Cardiac fibroblast (primary cell): ENCODE measurements around the gene PKP4.

Experiments used
- DNase-seq, 2 donors: peaks; one replicate each; pipeline versions ENCODE4 v3.0.0 to v3.0.0-alpha.2; 2010; ENCODE audit warnings: low read depth in 2 of 2
- H3K4me3 ChIP-seq, 2 donors: replicated peaks in 1 of 2; 1 replicate in 1 of 2; 2 replicates in 1 of 2; pipeline ENCODE4 v1.5.1; 2011; ENCODE audit warnings: low read depth in 2 of 2, low read length in 2 of 2, mild to moderate bottlenecking in 2 of 2, moderate library complexity in 1 of 2
- TF ChIP-seq, protein P1 (sequence below): IDR thresholded peaks from one replicate; pipeline ENCODE4 v1.5.1; 2011; ENCODE audit warnings: low read depth, mild to moderate bottlenecking, low read length, inconsistent platforms

Gene PKP4

DNA sequence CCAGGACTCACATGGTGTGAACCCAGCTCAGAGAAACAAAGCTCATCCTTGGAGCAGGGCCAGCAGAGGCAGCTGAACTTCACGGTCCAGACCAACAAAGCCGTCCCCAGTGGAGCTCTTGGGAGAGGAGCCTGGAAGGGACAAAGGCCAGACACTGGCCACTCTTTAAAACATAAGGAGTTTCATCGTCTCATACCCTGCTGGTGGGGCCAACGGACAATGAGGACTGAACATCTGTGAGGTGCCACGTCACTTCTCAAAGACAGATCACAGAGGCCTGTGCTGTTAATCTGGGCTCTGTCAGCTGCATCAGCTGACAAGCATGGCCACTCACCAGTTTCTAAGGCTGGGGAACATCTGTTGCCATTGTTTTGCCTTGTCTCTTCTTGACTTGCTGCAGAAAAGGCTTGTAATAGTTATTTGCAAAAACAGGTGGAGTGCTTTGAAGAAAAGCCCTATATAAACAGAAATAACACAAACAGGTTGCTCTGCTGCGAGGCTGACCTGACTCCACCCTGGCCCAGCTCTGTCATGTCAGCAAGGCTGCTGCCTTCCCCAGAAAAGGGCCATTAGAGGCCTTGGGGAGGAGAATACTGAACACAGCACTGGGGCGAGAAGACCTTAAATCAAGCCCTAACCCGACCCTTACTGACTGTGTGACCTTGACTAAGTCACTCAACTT, 270.3 kb downstream of the PKP4 start:
- DNase-seq: peak; percentile 13 to 70
- no peak overlapping the region for H3K4me3 ChIP-seq
- TF ChIP-seq, protein P1, sequence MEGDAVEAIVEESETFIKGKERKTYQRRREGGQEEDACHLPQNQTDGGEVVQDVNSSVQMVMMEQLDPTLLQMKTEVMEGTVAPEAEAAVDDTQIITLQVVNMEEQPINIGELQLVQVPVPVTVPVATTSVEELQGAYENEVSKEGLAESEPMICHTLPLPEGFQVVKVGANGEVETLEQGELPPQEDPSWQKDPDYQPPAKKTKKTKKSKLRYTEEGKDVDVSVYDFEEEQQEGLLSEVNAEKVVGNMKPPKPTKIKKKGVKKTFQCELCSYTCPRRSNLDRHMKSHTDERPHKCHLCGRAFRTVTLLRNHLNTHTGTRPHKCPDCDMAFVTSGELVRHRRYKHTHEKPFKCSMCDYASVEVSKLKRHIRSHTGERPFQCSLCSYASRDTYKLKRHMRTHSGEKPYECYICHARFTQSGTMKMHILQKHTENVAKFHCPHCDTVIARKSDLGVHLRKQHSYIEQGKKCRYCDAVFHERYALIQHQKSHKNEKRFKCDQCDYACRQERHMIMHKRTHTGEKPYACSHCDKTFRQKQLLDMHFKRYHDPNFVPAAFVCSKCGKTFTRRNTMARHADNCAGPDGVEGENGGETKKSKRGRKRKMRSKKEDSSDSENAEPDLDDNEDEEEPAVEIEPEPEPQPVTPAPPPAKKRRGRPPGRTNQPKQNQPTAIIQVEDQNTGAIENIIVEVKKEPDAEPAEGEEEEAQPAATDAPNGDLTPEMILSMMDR: no peak

DNA sequence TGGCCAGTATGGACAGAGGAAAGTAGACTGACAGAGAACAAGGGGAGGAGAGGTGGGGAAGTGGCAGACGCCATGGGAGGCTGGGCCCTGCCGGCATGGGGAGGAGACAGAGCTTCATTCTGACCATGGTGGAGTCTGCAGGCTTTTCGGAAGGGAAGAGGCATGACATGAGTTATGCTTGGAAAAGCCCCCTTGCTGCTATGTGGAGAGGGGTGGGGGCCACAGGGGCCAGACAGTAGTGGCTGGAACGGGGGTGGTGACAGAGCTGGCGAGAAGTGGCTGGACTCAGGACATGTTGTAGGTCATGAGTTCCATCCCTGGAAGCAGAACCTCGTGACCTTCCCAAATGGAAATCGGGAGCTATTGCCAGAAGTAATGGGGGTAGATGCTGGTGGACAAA, 271.7 kb downstream of the PKP4 start:
- TF ChIP-seq, protein P1: no peak
- no peak overlapping the region for H3K4me3 ChIP-seq
- no peak for DNase-seq

DNA sequence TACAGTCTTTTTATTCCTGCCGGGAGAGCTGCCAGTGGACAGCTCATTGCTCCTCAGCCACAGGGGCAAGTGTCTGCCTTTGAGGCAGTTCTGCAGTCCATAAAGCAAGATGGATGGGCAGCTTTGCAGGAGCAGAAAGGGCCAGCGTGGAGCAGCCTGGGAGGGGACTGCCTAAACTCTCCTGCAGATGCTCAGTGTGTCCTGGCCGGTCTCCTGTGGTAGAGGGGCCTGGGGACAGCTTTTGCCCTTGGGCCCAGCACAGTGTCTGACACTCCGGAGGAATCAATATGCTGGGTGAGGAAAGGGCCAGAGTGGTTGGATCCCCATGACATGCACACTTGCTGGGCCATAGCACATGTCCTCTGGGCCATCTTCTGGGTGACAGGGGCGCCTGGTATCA, 272.7 kb downstream of the PKP4 start:
- TF ChIP-seq, protein P1: no peak
- DNase-seq: no peak
- no peak overlapping the region for H3K4me3 ChIP-seq

DNA sequence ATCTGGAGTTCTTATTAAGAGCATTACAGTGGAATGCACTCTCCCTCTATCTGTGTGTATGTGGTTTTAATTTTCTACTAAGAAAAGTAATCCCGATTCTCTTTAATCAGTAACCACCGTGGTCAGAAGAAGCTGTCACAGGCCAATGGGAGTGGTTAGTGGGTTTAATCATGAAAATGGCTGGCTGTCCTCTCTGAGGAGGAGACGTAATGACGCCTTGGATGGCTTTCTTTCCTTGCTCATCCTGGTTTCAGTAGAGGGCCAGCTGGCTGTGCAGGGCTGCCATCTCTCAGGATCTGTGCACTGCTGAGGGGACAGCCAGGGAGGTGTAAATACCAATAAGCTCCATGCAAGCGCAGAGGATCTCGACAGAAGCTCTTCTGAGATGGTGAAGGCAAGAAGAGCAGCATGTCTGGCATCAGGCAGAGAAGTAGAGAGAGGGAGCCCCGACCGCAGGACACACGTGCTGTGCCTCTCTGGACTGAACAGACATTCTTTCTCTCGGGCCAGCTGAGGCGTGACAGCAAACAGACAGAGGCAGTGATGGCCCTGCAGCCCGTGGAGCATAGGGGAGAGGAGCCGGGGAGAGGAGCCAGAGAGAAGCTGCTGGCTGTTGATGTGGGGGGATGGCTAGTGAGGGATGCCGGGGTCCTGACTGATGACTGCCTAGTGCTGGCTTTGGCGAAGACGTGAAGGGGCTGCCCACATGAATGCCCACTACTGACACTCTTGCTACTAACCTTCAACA, 273.3 kb downstream of the PKP4 start:
- DNase-seq: no peak
- no peak overlapping the region for H3K4me3 ChIP-seq
- TF ChIP-seq, protein P1: no peak

DNA sequence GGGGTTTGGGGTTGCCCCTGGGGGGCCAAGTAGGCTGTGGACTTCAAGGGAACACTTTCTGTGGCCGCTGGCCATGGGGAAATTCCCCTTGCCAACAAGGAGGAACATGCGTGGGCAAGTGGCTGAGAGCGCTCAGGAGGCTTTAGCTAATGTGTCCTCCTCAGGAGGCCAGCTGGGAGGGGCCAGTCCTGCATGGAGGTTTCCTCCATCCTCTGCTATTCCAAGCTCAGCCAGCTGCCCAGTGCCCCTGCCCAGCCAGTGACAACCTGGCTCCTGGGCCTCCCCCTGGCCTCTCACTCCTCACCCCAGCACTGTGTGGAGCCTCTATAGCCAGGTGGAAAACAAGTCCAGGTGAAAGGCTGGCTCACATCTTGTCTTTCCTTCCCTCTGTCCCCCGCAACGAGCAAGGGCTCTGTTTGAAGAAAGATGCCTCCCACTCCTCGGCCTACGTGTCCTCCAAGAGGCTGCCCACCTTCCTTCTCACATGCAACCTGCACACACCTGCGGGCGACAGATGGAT, 273.9 kb downstream of the PKP4 start:
- no peak overlapping the region for H3K4me3 ChIP-seq
- no peak for DNase-seq
- TF ChIP-seq, protein P1: no peak

DNA sequence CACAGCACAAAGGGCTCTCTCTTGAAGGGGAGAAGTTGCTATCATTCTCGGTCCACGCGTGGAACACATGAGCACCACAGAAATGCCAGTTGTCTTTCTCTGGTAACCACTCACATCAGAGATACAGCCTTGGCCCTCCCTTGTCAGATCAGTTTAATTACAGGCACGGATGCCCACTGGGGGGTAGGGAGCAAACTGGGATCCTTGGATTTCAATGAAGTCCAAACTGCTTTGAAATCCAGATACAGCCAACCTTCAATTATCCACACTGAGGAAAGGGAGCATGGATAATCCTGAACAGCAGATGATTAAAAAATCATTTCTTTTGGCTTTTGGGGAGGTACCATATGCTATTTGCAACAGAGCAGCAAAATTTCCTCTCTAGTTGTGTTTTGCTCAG, 274.6 kb downstream of the PKP4 start:
- H3K4me3 ChIP-seq: no peak overlapping the region
- TF ChIP-seq, protein P1: no peak
- no peak for DNase-seq
